Measurements from ENCODE around the gene KDM4C.
"Not testable (repeated sequence)": the region's sequence is repeated elsewhere in the genome, so short reads cannot be mapped to it uniquely, and the experiment has no call there.

The KDM4C gene

GRCh38 chr9:7171396-7172153 lies 413.8 kb downstream of the KDM4C start:
- no peak for DNase-seq (ENCODE audit: low spot score)

GRCh38 chr9:7172154-7173115 lies 414.7 kb downstream of the KDM4C start:
- no peak for DNase-seq (ENCODE audit: low spot score)

GRCh38 chr9:7173139-7173538 lies 415.4 kb downstream of the KDM4C start:
- no peak for DNase-seq (ENCODE audit: low spot score)

- no peak for DNase-seq (ENCODE audit: low spot score)
Measured at GRCh38 chr9:7174301-7174700, 416.5 kb downstream of the KDM4C start.

- DNase-seq (ENCODE audit: low spot score) = no peak
Measured at GRCh38 chr9:7174884-7175283, 417.1 kb downstream of the KDM4C start.

- no peak for DNase-seq (ENCODE audit: low spot score)
Measured at GRCh38 chr9:7176561-7176960, 418.8 kb downstream of the KDM4C start.

GRCh38 chr9:7177383-7177782 lies 419.6 kb downstream of the KDM4C start:
- DNase-seq (ENCODE audit: low spot score) = no peak

- no peak for DNase-seq (ENCODE audit: low spot score)
Measured at GRCh38 chr9:7178729-7179128, 421.0 kb downstream of the KDM4C start.

GRCh38 chr9:7180247-7180646 lies 422.5 kb downstream of the KDM4C start:
- DNase-seq (ENCODE audit: low spot score) = no peak

GRCh38 chr9:7183139-7183538 lies 425.4 kb downstream of the KDM4C start:
- DNase-seq (ENCODE audit: low spot score) = not testable (repeated sequence)

- DNase-seq (ENCODE audit: low spot score) = no peak
Measured at GRCh38 chr9:7185612-7186011, 427.8 kb downstream of the KDM4C start.

GRCh38 chr9:7186175-7186574 lies 428.4 kb downstream of the KDM4C start:
- no peak for DNase-seq (ENCODE audit: low spot score)

GRCh38 chr9:7192266-7192665 lies 434.5 kb downstream of the KDM4C start:
- no peak for DNase-seq (ENCODE audit: low spot score)

- DNase-seq (ENCODE audit: low spot score) = no peak
Measured at GRCh38 chr9:7195526-7195925, 437.8 kb downstream of the KDM4C start.

GRCh38 chr9:7196467-7196866 lies 438.7 kb downstream of the KDM4C start:
- no peak for DNase-seq (ENCODE audit: low spot score)

GRCh38 chr9:7201196-7201595 lies 443.4 kb downstream of the KDM4C start:
- DNase-seq (ENCODE audit: low spot score) = no peak

GRCh38 chr9:7205806-7206205 lies 448.0 kb downstream of the KDM4C start:
- DNase-seq (ENCODE audit: low spot score) = no peak

GRCh38 chr9:7206221-7206758 lies 448.5 kb downstream of the KDM4C start:
- no peak for DNase-seq (ENCODE audit: low spot score)

GRCh38 chr9:7209016-7209715 lies 451.4 kb downstream of the KDM4C start:
- no peak for DNase-seq (ENCODE audit: low spot score)

GRCh38 chr9:7209990-7210389 lies 452.2 kb downstream of the KDM4C start:
- DNase-seq (ENCODE audit: low spot score) = no peak

GRCh38 chr9:7210854-7211637 lies 453.3 kb downstream of the KDM4C start:
- DNase-seq (ENCODE audit: low spot score) = no peak
